HEK293T (cell line): ENCODE measurements around the gene METTL25B.

ENCODE experiments used
- CTCF ChIA-PET: fragments of 350-600 bp; formaldehyde crosslinking; extraction: SDS; loops from one replicate; lab custom pipeline; 2021; ENCODE audit warnings: antibody characterized with exemption, inconsistent platforms; lab: Yijun Ruan, JAX
- POLR2A ChIA-PET: fragments of 350-600 bp; formaldehyde crosslinking; extraction: SDS; loops from one replicate; lab custom pipeline; 2020; ENCODE audit warnings: antibody characterized with exemption, inconsistent platforms; lab: Yijun Ruan, JAX
- DNase-seq: peaks from one replicate; pipeline ENCODE4 v3.0.0; 2012; ENCODE audit warnings: mixed read lengths; ENCODE audit errors: extremely low spot score
- ARNT ChIP-seq: fragments of 450-650 bp; IDR thresholded peaks from 2 replicates; pipeline ENCODE4 v1.6.1; 2017; ENCODE audit warnings: mild to moderate bottlenecking
- BHLHE40 ChIP-seq: fragments of 450-650 bp; IDR thresholded peaks from 2 replicates; pipeline ENCODE4 v1.6.1; 2016; ENCODE audit warnings: mild to moderate bottlenecking, moderate library complexity, borderline replicate concordance
- CTBP1 ChIP-seq: fragments of 450-650 bp; IDR thresholded peaks from 2 replicates; pipeline ENCODE4 v1.6.1; 2016; ENCODE audit warnings: borderline replicate concordance
- ELF4 ChIP-seq: fragments of 450-650 bp; IDR thresholded peaks from 2 replicates; pipeline ENCODE4 v1.6.1; 2017; ENCODE audit warnings: antibody characterized with exemption
- FOXA1 ChIP-seq: fragments of 450-650 bp; IDR thresholded peaks from 2 replicates; pipeline ENCODE4 v1.6.1; 2016; ENCODE audit warnings: mild to moderate bottlenecking
- FOXK2 ChIP-seq: fragments of 450-650 bp; IDR thresholded peaks from 2 replicates; pipeline ENCODE4 v1.6.1; 2016; ENCODE audit warnings: mild to moderate bottlenecking
- FOXM1 ChIP-seq: fragments of 450-650 bp; IDR thresholded peaks from 2 replicates; pipeline ENCODE4 v1.6.1; 2017; ENCODE audit warnings: mild to moderate bottlenecking, borderline replicate concordance
- HDGF ChIP-seq: fragments of 450-650 bp; IDR thresholded peaks from 2 replicates; pipeline ENCODE4 v1.6.1; 2017; ENCODE audit warnings: antibody characterized with exemption, borderline replicate concordance
- L3MBTL2 ChIP-seq: fragments of 450-650 bp; conservative IDR thresholded peaks from 2 replicates; pipeline ENCODE4 v1.6.1; 2016; ENCODE audit warnings: mild to moderate bottlenecking
- LEF1 ChIP-seq: fragments of 450-650 bp; IDR thresholded peaks from 2 replicates; pipeline ENCODE4 v1.6.1; 2017; ENCODE audit warnings: mild to moderate bottlenecking, borderline replicate concordance
- NFRKB ChIP-seq: fragments of 450-650 bp; IDR thresholded peaks from 2 replicates; pipeline ENCODE4 v1.6.1; 2016; ENCODE audit warnings: mild to moderate bottlenecking, moderate library complexity
- SP1 ChIP-seq: fragments of 450-650 bp; IDR thresholded peaks from 2 replicates; pipeline ENCODE4 v1.6.1; 2017
- SUZ12 ChIP-seq: fragments of 450-650 bp; IDR thresholded peaks from 2 replicates; pipeline ENCODE4 v1.6.1; 2016; ENCODE audit warnings: mild to moderate bottlenecking
- TARDBP ChIP-seq: fragments of 450-650 bp; IDR thresholded peaks from 2 replicates; pipeline ENCODE4 v1.6.1; 2016
- ZNF384 ChIP-seq: fragments of 450-650 bp; IDR thresholded peaks from 2 replicates; pipeline ENCODE4 v1.6.1; 2016
- TF ChIP-seq, protein P1 (sequence below): fragments of 450-650 bp; IDR thresholded peaks from 2 replicates; pipeline ENCODE4 v1.6.1; 2016

The METTL25B gene

DNA sequence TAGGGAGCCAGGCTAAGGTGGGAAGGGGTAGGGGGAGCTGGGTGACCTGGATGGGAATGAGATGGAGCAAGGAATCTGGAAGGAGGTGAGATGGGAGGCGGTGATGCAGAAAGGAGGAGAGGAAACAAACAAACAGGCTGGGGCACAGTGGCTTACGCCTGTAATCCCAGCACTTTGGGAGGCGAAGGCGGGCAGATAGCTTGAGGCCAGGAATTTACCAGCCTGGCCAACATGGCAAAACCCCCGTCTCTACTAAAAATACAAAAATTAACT, 33.6 kb upstream of the METTL25B start:
- CTCF ChIA-PET, result interaction anchor here (1.1 to 9.7 kb wide), 3 partner anchors 13 to 68 kb away, joined by 4 to 429 read pairs (median 335); partner anchors contain the start of genes CRABP2, ISG20L2 and METTL25B
- no peak for TF ChIP-seq ELF4
- TF ChIP-seq FOXA1, result no peak
- no peak for TF ChIP-seq SP1
- TF ChIP-seq FOXK2, result no peak
- no peak for TF ChIP-seq FOXM1
- no peak for TF ChIP-seq ARNT
- no peak for TF ChIP-seq HDGF
- no peak for TF ChIP-seq BHLHE40
- TF ChIP-seq, protein P1, sequence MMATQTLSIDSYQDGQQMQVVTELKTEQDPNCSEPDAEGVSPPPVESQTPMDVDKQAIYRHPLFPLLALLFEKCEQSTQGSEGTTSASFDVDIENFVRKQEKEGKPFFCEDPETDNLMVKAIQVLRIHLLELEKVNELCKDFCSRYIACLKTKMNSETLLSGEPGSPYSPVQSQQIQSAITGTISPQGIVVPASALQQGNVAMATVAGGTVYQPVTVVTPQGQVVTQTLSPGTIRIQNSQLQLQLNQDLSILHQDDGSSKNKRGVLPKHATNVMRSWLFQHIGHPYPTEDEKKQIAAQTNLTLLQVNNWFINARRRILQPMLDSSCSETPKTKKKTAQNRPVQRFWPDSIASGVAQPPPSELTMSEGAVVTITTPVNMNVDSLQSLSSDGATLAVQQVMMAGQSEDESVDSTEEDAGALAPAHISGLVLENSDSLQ, result no peak
- TF ChIP-seq L3MBTL2, result no peak
- POLR2A ChIA-PET, result interaction anchor here (1.3 to 8.5 kb wide), 2 partner anchors 11 to 34 kb away, joined by 6 to 137 read pairs; partner anchors contain the start of genes CRABP2, ISG20L2 and METTL25B
- DNase-seq, result no peak

DNA sequence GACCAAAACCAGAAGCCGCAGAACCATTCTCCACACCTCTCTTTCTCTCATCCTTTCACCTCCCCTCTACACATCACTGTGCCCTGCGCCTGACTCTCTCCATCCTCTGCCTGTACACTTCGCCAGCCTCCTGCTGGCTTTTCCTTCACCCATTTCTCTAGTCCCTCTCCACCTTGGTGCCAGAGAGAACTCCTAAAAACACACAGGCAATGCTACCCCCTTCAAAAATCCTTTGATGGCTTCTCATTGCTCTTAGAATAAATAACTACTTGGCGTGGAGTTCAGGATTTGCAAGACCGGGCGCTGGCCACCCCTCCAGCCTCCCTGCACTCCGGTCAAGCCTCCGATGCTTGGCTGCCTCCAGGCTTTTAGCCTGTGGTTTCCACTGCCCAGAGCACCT, 31.5 kb upstream of the METTL25B start:
- POLR2A ChIA-PET, result no interaction called here
- TF ChIP-seq LEF1 (no peak), CTBP1 (no peak), L3MBTL2 (no peak), HDGF (no peak), TARDBP (no peak), BHLHE40 (no peak), ELF4 (no peak), SUZ12 (no peak), SP1 (no peak), FOXA1 (no peak), FOXK2 (no peak), ARNT (no peak), NFRKB (no peak), ZNF384 (no peak), FOXM1 (no peak)
- TF ChIP-seq, protein P1, result no peak
- no peak for DNase-seq
- CTCF ChIA-PET, result interaction anchor here (1.3 kb wide), 1 partner anchor 30 kb away, joined by 4 read pairs; no protein-coding TSS in a partner anchor

DNA sequence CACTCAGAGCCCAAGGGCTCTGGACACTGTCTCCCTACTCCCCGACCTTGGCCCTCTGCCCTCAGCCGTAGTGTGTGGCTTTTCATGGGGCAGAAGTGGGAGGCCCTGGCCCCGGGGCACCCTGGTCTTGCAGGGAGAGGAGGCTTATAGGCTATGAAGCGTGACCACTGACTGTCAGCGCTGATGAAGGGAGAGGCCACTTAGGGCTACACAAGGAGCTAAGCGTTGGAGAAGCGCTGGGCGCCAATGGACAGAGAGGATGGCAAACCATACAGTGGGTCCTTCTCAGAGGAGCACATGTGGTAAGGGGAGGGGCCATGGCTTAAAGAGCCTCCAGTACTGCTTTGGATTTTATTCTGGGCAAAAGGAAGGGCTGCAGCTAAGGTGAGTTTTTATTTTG, 30.8 kb upstream of the METTL25B start:
- CTCF ChIA-PET, result interaction anchor here (1.3 to 20.6 kb wide), 2 partner anchors 6 to 29 kb away, joined by 4 to 429 read pairs; no protein-coding TSS in a partner anchor
- DNase-seq, result no peak
- POLR2A ChIA-PET, result interaction anchor here (1.1 kb wide), 1 partner anchor 31 kb away, joined by 4 read pairs; the partner anchor contains the start of genes ISG20L2 and METTL25B
- TF ChIP-seq FOXA1, result no peak
- no peak for TF ChIP-seq ZNF384
- no peak for TF ChIP-seq BHLHE40
- no peak for TF ChIP-seq FOXM1

DNA sequence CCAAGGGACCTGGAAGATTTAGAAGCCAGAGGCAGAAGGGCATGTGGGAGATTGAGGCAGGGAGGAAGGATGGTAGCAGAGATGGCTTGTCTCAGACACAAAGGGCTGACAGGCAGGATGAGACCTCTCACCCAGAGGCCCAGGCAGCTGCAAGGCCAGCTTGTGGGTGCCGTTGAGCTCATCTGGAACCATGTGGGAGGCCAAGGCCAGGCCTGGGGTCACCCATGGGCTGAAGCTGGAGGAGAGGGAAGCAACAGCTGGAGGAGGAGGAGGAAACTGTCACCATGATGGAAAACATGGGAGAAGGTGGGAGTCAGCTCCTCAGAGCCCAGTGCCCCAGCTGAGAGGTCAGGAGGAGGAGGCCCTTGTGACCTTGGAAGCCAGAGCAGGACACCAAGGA, 29.3 kb upstream of the METTL25B start:
- no peak for TF ChIP-seq SP1
- TF ChIP-seq, protein P1, result no peak
- POLR2A ChIA-PET, result no interaction called here

DNA sequence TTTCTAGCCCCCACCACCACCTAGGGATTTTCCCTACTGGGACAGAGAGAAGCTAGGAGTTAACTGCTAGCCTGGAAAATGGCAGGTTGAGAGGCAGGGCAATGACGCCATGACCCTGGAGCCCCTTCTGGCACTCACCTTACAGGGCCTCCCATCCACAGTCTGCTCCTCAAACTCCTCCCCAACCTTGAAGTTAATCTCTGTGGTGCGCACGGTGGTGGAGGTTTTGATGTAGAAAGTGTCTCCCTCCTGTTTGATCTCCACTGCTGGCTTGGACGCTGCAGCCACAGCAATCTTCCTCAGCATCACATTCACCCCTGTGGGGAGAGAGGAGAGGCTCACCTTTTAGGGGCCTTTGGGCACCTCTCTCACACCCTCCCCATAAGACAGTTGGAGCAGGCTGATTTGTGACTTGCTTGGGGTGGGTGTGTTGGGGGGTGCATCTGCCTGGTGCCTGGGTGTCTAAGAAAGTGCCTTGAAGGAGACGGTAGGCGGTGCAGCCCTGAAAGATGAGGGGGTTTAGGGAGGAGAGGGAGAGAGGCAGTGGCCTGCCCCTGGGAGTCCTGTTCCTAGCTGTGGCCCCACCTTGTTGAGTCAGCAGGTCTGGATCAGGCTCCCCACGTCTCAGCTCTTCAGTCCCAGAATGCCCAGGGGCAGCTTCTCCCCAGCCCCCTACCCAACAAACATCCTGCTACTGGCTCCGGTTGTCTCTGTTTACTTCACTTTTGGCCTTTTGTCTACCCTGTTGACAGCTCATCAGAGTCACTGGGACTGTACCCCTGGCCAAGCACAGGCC, 27.3 kb upstream of the METTL25B start:
- ChIA-PET CTCF (interaction anchor here (1.1 to 20.6 kb wide), 3 partner anchors 9 to 82 kb away, joined by 3 to 429 read pairs (median 10); partner anchors contain the start of gene HAPLN2), POLR2A (interaction anchor here (9.1 to 9.5 kb wide), 2 partner anchors 11 to 26 kb away, joined by 72 to 120 read pairs; partner anchors contain the start of genes ISG20L2 and METTL25B)
- no peak for DNase-seq
- TF ChIP-seq L3MBTL2, result no peak
- TF ChIP-seq SP1, result no peak
- no peak for TF ChIP-seq BHLHE40
- no peak for TF ChIP-seq ELF4
- no peak for TF ChIP-seq FOXA1
- no peak for TF ChIP-seq SUZ12
- no peak for TF ChIP-seq NFRKB
- no peak for TF ChIP-seq FOXM1
- no peak for TF ChIP-seq CTBP1
- TF ChIP-seq LEF1, result no peak
- no peak for TF ChIP-seq HDGF
- TF ChIP-seq TARDBP, result no peak
- no peak for TF ChIP-seq FOXK2
- no peak for TF ChIP-seq ARNT
- no peak for TF ChIP-seq ZNF384
- TF ChIP-seq, protein P1, result no peak

More for the DNA sequence above, 29.3 kb upstream of the METTL25B start:
- no peak for DNase-seq
- CTCF ChIA-PET, result interaction anchor here (1.1 to 20.6 kb wide), 2 partner anchors 8 to 27 kb away, joined by 5 to 429 read pairs; no protein-coding TSS in a partner anchor
